B cell (primary cell): ENCODE measurements around the gene ELP2. TPM values are rescaled to one million over a fixed set of nuclear protein-coding genes. Genes with fewer than 3 reads are reported as not detected.

Experiments used
- ATAC-seq: fragments of 200-7000 bp; cut with Tn5 transposase; one replicate; pipeline ENCODE4 v1.10.0; 2021; ENCODE audit warnings: low read depth, mild to moderate bottlenecking, moderate number of reproducible peaks, moderate library complexity
- CTCF ChIA-PET: fragments of 350-600 bp; sonication (Branson Sonifier 250); formaldehyde crosslinking; loops from one replicate; lab custom pipeline; 2021; ENCODE audit warnings: antibody characterized with exemption, inconsistent platforms; lab: Charles Lee
- POLR2A ChIA-PET: fragments of 350-600 bp; sonication (Branson Sonifier 250); formaldehyde crosslinking; loops from one replicate; lab custom pipeline; 2021; ENCODE audit warnings: antibody characterized with exemption; lab: Charles Lee
- DNase-seq: peaks from one replicate; pipeline ENCODE4 v3.0.0; 2013
- H2AFZ ChIP-seq: 2 replicates; pipeline ENCODE4 v1.6.1; 2012; ENCODE audit warnings: mild to moderate bottlenecking, low read depth, low read length; ENCODE audit not compliant: insufficient read depth, poor library complexity, severe bottlenecking
- H3K27ac ChIP-seq, 2 donors: 1 replicate in 1 of 2; 2 replicates in 1 of 2; pipeline ENCODE4 v1.5.1; 2012 to 2013; ENCODE audit warnings: low read length in 2 of 2, mild to moderate bottlenecking in 2 of 2, moderate library complexity in 1 of 2
- H3K27me3 ChIP-seq, 4 experiments: fragments of 200-600 bp in 1 of 4; sonication (generic) in 1 of 4; replicated peaks in 1 of 4; 1 replicate in 2 of 4; 2 replicates in 2 of 4; pipeline versions ENCODE4 v1.6.1 to v1.7.0; 2013 to 2016; ENCODE audit warnings: low read length in 3 of 4, mild to moderate bottlenecking in 2 of 4, mixed read lengths in 1 of 4, moderate library complexity in 1 of 4; ENCODE audit not compliant: insufficient read depth in 4 of 4, control insufficient read depth in 3 of 4; ENCODE audit errors: control extremely low read depth in 1 of 4
- H3K36me3 ChIP-seq, 2 experiments: replicated peaks in 1 of 2; 1 replicate in 1 of 2; 2 replicates in 1 of 2; pipeline versions ENCODE4 v1.6.1 to v1.7.1; 2013; ENCODE audit warnings: low read length in 1 of 2; ENCODE audit not compliant: insufficient read depth in 2 of 2, control insufficient read depth in 1 of 2; ENCODE audit errors: control extremely low read depth in 1 of 2, extremely low read depth in 1 of 2
- H3K4me1 ChIP-seq, 2 donors: fragments of 200-600 bp in 1 of 2; sonication (generic) in 1 of 2; 1 replicate in 1 of 2; 2 replicates in 1 of 2; pipeline versions ENCODE4 v1.5.1 to v1.6.1; 2013 to 2017; ENCODE audit warnings: low read length in 2 of 2; ENCODE audit not compliant: control insufficient read depth in 2 of 2, insufficient read depth in 2 of 2
- H3K4me2 ChIP-seq: replicated peaks from 2 replicates; pipeline ENCODE3; 2012; ENCODE audit warnings: mild to moderate bottlenecking, low read depth, low read length; ENCODE audit not compliant: poor library complexity, severe bottlenecking
- H3K4me3 ChIP-seq, 5 experiments: fragments of 200-600 bp in 1 of 5; sonication (generic) in 1 of 5; 1 replicate in 3 of 5; 2 replicates in 2 of 5; pipeline versions ENCODE4 v1.5.1 to v1.7.0; 2011 to 2016; ENCODE audit warnings: low read length in 4 of 5, mild to moderate bottlenecking in 4 of 5, low read depth in 2 of 5, control low read depth in 1 of 5, moderate library complexity in 1 of 5; ENCODE audit not compliant: insufficient read depth in 1 of 5; ENCODE audit errors: control extremely low read depth in 1 of 5, extremely low read depth in 1 of 5
- H3K79me2 ChIP-seq: fragments of 200-600 bp; sonication (generic); one replicate; pipeline ENCODE4 v1.6.0; 2016; ENCODE audit warnings: low read length; ENCODE audit not compliant: control insufficient read depth, insufficient read depth
- H3K9ac ChIP-seq: fragments of 200-600 bp; sonication (generic); 2 replicates; pipeline ENCODE4 v1.6.1; 2017; ENCODE audit warnings: mild to moderate bottlenecking, low read length, moderate library complexity
- H3K9me3 ChIP-seq, 3 donors: one replicate each; pipeline versions ENCODE4 v1.6.1 to v1.7.1; 2013; ENCODE audit warnings: low read length in 2 of 3; ENCODE audit not compliant: control insufficient read depth in 2 of 3, insufficient read depth in 1 of 3; ENCODE audit errors: control extremely low read depth in 1 of 3
- H4K20me1 ChIP-seq: 2 replicates; pipeline ENCODE4 v1.6.0; 2012; ENCODE audit warnings: mild to moderate bottlenecking, low read length; ENCODE audit not compliant: insufficient read depth, control insufficient read depth, poor library complexity, severe bottlenecking
- H3K27ac Mint-ChIP-seq: one replicate; pipeline ENCODE4 v1.8.0; 2021; ENCODE audit warnings: mixed read lengths
- H3K27me3 Mint-ChIP-seq: one replicate; pipeline ENCODE4 v1.8.0; 2021; ENCODE audit warnings: mixed read lengths
- H3K4me1 Mint-ChIP-seq: one replicate; pipeline ENCODE4 v1.8.0; 2021; ENCODE audit warnings: mixed read lengths
- H3K4me3 Mint-ChIP-seq: one replicate; pipeline ENCODE4 v1.8.0; 2021; ENCODE audit warnings: mixed read lengths
- H3K9me3 Mint-ChIP-seq: one replicate; pipeline ENCODE4 v1.8.0; 2022; ENCODE audit warnings: mixed read lengths; ENCODE audit not compliant: insufficient read depth
- CTCF ChIP-seq: fragments of 200-600 bp; IDR thresholded peaks from one replicate; pipeline ENCODE4 v1.8.0; 2022; ENCODE audit warnings: antibody characterized with exemption, mild to moderate bottlenecking
- EZH2 ChIP-seq: IDR thresholded peaks from 2 replicates; pipeline ENCODE4 v1.6.1; 2012; ENCODE audit warnings: borderline replicate concordance, low read depth, mild to moderate bottlenecking, moderate library complexity, low read length; ENCODE audit not compliant: insufficient read depth, poor library complexity, severe bottlenecking
- WGBS: methylation state at CpG from one replicate; pipeline ENCODE4 v1.1.5; 2013; ENCODE audit warnings: missing lambda C conversion rate; ENCODE audit not compliant: insufficient coverage; 5-methylcytosine and 5-hydroxymethylcytosine counted together
- intact Hi-C: fragments of 100-400 bp; cut with micrococcal nuclease; formaldehyde crosslinking; loops from one replicate; pipeline ENCODE4 v1.10.0; 2022
- polyA plus RNA-seq: library from polyadenylated mRNA; depleted of rRNA; stranded (reverse); fragments of >200 nt; gene quantifications from 2 replicates; pipeline ENCODE4 v1.2.3, GENCODE V29; 2012
- total RNA-seq, 2 donors: library from RNA; stranded (reverse); fragments of 120-200 nt in 1 of 2; gene quantifications; 1 replicate in 1 of 2; 2 replicates in 1 of 2; pipeline versions ENCODE4 v1.2.3 to v1.2.4, GENCODE V29; 2013 to 2022

Gene ELP2
- total and polyA plus RNA-seq, 2 donors (not counting 1 experiment from before 2014, with no cell fraction given): 45.7 to 137 TPM

GRCh38 chr18:36176177-36176584, 46.5 kb downstream of the ELP2 start:
- Histone ChIP-seq H3K27ac (no peak overlapping the region), H3K79me2 (no peaks in the 10 kb centered on the region), H3K36me3 (peaks cover 20 to 65% of the 10 kb centered on the region in 2 experiments), H3K9me3 (no peaks in the 10 kb centered on the region), H3K27me3 (no peaks in the 10 kb centered on the region), H3K4me1 (peaks cover 11 to 16% of the 10 kb centered on the region in 2 donors), H3K9ac (no peak overlapping the region), H3K4me2 (no peak overlapping the region), H2AFZ (no peak overlapping the region), H3K4me3 (no peak overlapping the region), H4K20me1 (no peaks in the 10 kb centered on the region)
- ChIA-PET POLR2A (no interaction called here), CTCF (interaction anchor here (0.7 kb wide), 1 partner anchor 158 kb away, joined by 3 read pairs; no protein-coding TSS in a partner anchor)
- no peak overlapping the region for H3K27ac Mint-ChIP-seq
- no peak overlapping the region for H3K4me3 Mint-ChIP-seq
- intact Hi-C loops: no loop called here
- ATAC-seq (no peak), DNase-seq (no peak)
- no CpG with 5 or more reads among the region's 2 CpGs for whole genome bisulfite sequencing
- no peaks in the 10 kb centered on the region for H3K27me3 Mint-ChIP-seq
- H3K9me3 Mint-ChIP-seq: no peaks in the 10 kb centered on the region
- peaks cover 17% of the 10 kb centered on the region for H3K4me1 Mint-ChIP-seq
- no peak for TF ChIP-seq CTCF

- intact Hi-C loops: no loop called here
- H3K27ac ChIP-seq: no peak overlapping the region
- no peaks in the 10 kb centered on the region for H4K20me1 ChIP-seq
- peaks cover 11 to 16% of the 10 kb centered on the region in 2 donors for H3K4me1 ChIP-seq
- no peak overlapping the region for H3K4me3 ChIP-seq
- no peak for TF ChIP-seq CTCF
- no peak for TF ChIP-seq EZH2
- no peaks in the 10 kb centered on the region for H3K27me3 ChIP-seq
- H3K36me3 ChIP-seq: peaks cover 15 to 60% of the 10 kb centered on the region in 2 experiments
- Mint-ChIP-seq H3K9me3 (no peaks in the 10 kb centered on the region), H3K27ac (no peak overlapping the region), H3K4me1 (peaks cover 17% of the 10 kb centered on the region), H3K4me3 (no peak overlapping the region), H3K27me3 (no peaks in the 10 kb centered on the region)
- no peak overlapping the region for H2AFZ ChIP-seq
- no peaks in the 10 kb centered on the region for H3K79me2 ChIP-seq
- POLR2A ChIA-PET: no interaction called here
- DNase-seq (no peak), ATAC-seq (no peak)
- CTCF ChIA-PET: no interaction called here
- no peaks in the 10 kb centered on the region for H3K9me3 ChIP-seq
- WGBS: 90% methylated on average over 2 of the region's 9 CpGs
- H3K4me2 ChIP-seq: no peak overlapping the region
- H3K9ac ChIP-seq: no peak overlapping the region
These were observed 47.0 kb downstream of the ELP2 start for GRCh38 chr18:36176711-36177110.
